ENCODE measurements around the gene TMEM198.
A peak's percentile ranks its signal among the peaks of the same experiment; 100 is the strongest.

The TMEM198 gene

DNA sequence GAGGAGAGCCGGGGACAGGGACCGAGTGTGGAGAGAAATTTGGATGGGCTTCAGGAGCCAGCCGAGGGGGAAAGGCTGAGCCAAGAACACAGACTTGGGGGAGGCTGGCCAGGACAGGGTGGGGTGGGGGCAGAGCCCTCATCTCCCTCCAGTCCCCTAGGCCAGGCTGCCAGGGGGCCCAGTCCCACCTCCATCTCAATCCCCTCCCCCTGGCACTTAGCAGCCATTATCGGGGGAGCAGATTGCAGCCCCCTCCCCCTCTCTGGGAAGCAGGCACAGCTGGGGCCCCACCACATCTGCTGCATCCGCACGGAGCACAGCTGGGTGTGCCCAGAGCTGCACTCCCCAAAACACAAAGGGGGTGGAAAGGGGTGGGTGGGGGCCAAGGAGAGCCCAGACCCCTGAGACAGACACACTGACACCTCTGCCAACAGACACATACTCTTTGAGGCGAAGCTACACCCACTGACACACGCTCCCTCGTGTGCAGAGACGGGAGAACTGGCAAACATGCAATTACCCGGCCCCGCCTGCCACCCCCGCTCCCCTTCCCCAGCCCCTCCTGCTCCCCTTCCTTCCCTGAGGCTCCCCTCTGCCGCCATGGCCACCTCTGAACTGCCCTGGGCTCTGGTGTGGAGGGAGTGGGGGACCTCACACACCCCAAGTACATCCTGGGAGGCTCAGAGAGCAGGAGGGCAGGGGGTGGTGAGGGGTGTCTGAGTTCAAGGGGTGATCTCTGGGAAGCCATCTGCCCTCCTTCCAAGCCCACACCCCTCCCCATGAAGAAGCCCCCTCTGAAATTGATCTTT lies 34.7 kb upstream of the TMEM198 start:
- H3K4me1 ChIP-seq (ENCODE audit: control insufficient read depth in 5 of 5, insufficient read depth in 5 of 5, low read length in 5 of 5) = peaks cover 0 to 23% (median 11%) of the 10 kb centered on the region in 5 donors
- H3K27me3 ChIP-seq (ENCODE audit: control insufficient read depth in 5 of 5, insufficient read depth in 4 of 5, low read length in 5 of 5) = peaks cover 22 to 42% (median 35%) of the 10 kb centered on the region in 5 donors
- peaks cover 0 to 35% (median 32%) of the 10 kb centered on the region in 5 donors for H3K36me3 ChIP-seq (ENCODE audit: control insufficient read depth in 5 of 5, insufficient read depth in 5 of 5, low read length in 5 of 5)
- H3K9ac ChIP-seq (ENCODE audit: low read length in 5 of 5) = no peak overlapping the region
- no peak overlapping the region for H3K4me3 ChIP-seq (ENCODE audit: low read depth in 1 of 5, low read length in 5 of 5)
- no peak overlapping the region for H3K27ac ChIP-seq (ENCODE audit: low read depth, low read length)
- H3K9me3 ChIP-seq (ENCODE audit: control insufficient read depth in 5 of 5, low read length in 5 of 5) = no peaks in the 10 kb centered on the region

DNA sequence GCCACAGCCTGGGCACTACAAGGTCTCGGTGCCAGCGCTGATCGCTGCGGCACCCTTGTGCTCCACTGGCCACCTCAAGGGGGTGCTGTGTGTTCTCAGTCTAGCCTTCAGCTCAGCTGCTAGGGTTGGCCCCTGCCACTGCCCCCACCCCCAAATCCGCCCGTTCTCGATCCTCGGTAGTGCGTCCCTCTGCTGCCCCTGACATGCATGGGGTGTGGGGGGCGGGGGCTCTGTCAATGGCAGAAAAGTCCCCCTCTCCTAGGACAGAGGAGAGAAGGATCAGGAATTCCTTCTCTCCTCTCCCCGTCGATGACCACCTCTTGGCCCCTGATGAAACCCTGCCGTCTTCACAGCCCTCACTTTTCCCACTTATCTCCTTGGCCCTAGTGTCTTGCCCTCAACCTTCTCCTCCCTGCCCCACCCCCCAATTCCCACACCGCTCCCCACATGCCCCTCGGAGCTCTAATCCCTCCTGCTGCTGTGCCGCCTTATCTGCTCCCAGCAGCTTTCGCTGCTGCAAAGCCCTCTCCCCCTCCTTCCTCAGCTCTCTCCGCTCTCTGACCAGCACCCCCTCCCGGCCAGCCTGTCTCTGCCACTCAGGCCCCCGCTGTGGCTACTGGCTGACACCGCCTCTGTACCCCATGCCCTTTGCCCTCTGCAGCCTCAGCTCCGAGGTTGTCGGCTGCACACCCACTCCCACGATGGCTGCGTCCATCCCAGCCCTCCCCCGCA lies 33.9 kb upstream of the TMEM198 start:
- peaks cover 0 to 28% (median 24%) of the 10 kb centered on the region in 5 donors for H3K36me3 ChIP-seq (ENCODE audit: control insufficient read depth in 5 of 5, insufficient read depth in 5 of 5, low read length in 5 of 5)
- no peak overlapping the region for H3K27ac ChIP-seq (ENCODE audit: low read depth, low read length)
- H3K4me3 ChIP-seq (ENCODE audit: low read depth in 1 of 5, low read length in 5 of 5) = peak overlapping the region in 4 of 5 donors; percentile 24 to 55 (median 46)
- no peaks in the 10 kb centered on the region for H3K9me3 ChIP-seq (ENCODE audit: control insufficient read depth in 5 of 5, low read length in 5 of 5)
- H3K9ac ChIP-seq (ENCODE audit: low read length in 5 of 5) = no peak overlapping the region
- peaks cover 27 to 47% (median 43%) of the 10 kb centered on the region in 5 donors for H3K27me3 ChIP-seq (ENCODE audit: control insufficient read depth in 5 of 5, insufficient read depth in 4 of 5, low read length in 5 of 5)
- H3K4me1 ChIP-seq (ENCODE audit: control insufficient read depth in 5 of 5, insufficient read depth in 5 of 5, low read length in 5 of 5) = peaks cover 0 to 26% (median 11%) of the 10 kb centered on the region in 5 donors

- Histone ChIP-seq H3K9me3 (ENCODE audit: control insufficient read depth in 5 of 5, low read length in 5 of 5) (no peaks in the 10 kb centered on the region), H3K27ac (ENCODE audit: low read depth, low read length) (no peak overlapping the region), H3K27me3 (ENCODE audit: control insufficient read depth in 5 of 5, insufficient read depth in 4 of 5, low read length in 5 of 5) (peaks cover 27 to 54% (median 50%) of the 10 kb centered on the region in 5 donors), H3K9ac (ENCODE audit: low read length in 5 of 5) (no peak overlapping the region), H3K4me3 (ENCODE audit: low read depth in 1 of 5, low read length in 5 of 5) (peak overlapping the region in 2 of 5 donors; percentile 47 to 55), H3K36me3 (ENCODE audit: control insufficient read depth in 5 of 5, insufficient read depth in 5 of 5, low read length in 5 of 5) (peaks cover 0 to 21% (median 19%) of the 10 kb centered on the region in 5 donors), H3K4me1 (ENCODE audit: control insufficient read depth in 5 of 5, insufficient read depth in 5 of 5, low read length in 5 of 5) (peaks cover 0 to 26% (median 11%) of the 10 kb centered on the region in 5 donors)
Observed at GRCh38 chr2:219510512-219511135, 33.2 kb upstream of the TMEM198 start.

- H3K9me3 ChIP-seq (ENCODE audit: control insufficient read depth in 5 of 5, low read length in 5 of 5) = no peaks in the 10 kb centered on the region
- H3K27me3 ChIP-seq (ENCODE audit: control insufficient read depth in 5 of 5, insufficient read depth in 4 of 5, low read length in 5 of 5) = peaks cover 27 to 65% (median 61%) of the 10 kb centered on the region in 5 donors
- H3K4me3 ChIP-seq (ENCODE audit: low read depth in 1 of 5, low read length in 5 of 5) = no peak overlapping the region
- H3K4me1 ChIP-seq (ENCODE audit: control insufficient read depth in 5 of 5, insufficient read depth in 5 of 5, low read length in 5 of 5) = peaks cover 0 to 26% (median 11%) of the 10 kb centered on the region in 5 donors
- peaks cover 0 to 10% (median 8%) of the 10 kb centered on the region in 5 donors for H3K36me3 ChIP-seq (ENCODE audit: control insufficient read depth in 5 of 5, insufficient read depth in 5 of 5, low read length in 5 of 5)
- no peak overlapping the region for H3K27ac ChIP-seq (ENCODE audit: low read depth, low read length)
- no peak overlapping the region for H3K9ac ChIP-seq (ENCODE audit: low read length in 5 of 5)
Observed at GRCh38 chr2:219511547-219512325, 32.1 kb upstream of the TMEM198 start.

DNA sequence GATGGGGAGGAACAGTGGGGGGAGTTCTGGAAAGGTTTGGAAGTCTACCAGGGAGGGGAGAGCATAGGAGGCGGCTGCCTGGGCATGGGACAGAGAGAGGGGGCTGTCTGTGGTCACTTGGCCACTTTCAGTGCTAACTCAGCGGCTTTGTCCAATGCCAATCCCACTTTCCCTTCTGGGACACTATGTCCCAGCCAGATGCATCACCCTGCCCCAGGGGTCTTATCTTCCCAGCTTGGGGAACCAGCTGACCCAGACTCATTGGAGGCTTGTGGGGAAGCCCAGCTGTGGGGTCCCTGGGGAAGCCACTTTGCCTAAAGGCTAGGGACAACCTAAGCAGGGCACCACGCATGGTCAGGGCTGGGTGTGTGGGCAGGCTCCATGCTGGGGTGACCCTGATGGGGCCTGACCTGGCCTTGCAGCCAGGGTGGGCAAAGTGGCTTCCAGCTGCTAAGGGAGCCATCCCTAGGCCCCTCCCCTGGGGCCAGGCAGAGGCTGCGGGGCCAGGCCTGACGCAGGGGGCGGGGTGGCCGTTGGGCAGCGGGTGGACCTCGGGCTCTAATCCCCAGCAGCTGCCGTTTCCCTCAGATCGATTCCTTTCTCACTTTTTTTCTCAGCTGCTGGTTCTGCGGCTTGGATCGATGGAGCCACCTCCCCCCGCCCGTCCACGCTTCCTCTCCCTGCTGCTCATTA lies 31.2 kb upstream of the TMEM198 start:
- H3K27ac ChIP-seq (ENCODE audit: low read depth, low read length) = no peak overlapping the region
- peaks cover 27 to 72% (median 69%) of the 10 kb centered on the region in 5 donors for H3K27me3 ChIP-seq (ENCODE audit: control insufficient read depth in 5 of 5, insufficient read depth in 4 of 5, low read length in 5 of 5)
- H3K4me1 ChIP-seq (ENCODE audit: control insufficient read depth in 5 of 5, insufficient read depth in 5 of 5, low read length in 5 of 5) = peaks cover 0 to 26% (median 12%) of the 10 kb centered on the region in 5 donors
- H3K4me3 ChIP-seq (ENCODE audit: low read depth in 1 of 5, low read length in 5 of 5) = no peak overlapping the region
- peak overlapping the region in 1 of 5 donors; percentile 35 for H3K9ac ChIP-seq (ENCODE audit: low read length in 5 of 5)
- H3K9me3 ChIP-seq (ENCODE audit: control insufficient read depth in 5 of 5, low read length in 5 of 5) = no peaks in the 10 kb centered on the region
- peaks cover 0 to 1% (median 0%) of the 10 kb centered on the region in 5 donors for H3K36me3 ChIP-seq (ENCODE audit: control insufficient read depth in 5 of 5, insufficient read depth in 5 of 5, low read length in 5 of 5)

DNA sequence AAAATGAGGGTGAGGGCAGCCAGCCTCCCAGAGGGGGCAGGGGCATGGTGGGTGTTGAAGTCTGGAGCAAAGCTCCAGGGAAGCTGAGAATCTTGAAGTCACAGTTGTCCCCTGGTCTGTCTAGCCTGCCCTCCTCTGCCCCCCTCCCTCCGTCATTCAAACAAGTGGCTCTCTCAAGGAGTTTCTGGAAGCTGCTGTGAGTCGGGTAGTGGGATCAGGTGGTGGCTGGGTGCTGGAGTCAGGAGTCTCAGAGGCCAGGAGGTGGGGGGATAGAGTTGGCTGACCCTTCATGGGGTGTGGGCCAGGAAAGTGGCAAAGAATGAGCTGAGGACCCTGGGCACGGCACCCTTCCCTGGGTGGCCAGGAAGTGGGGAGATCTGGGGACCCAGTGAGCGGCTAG lies 30.0 kb upstream of the TMEM198 start:
- Histone ChIP-seq H3K4me1 (ENCODE audit: control insufficient read depth in 5 of 5, insufficient read depth in 5 of 5, low read length in 5 of 5) (peaks cover 0 to 32% (median 12%) of the 10 kb centered on the region in 5 donors), H3K4me3 (ENCODE audit: low read depth in 1 of 5, low read length in 5 of 5) (no peak overlapping the region), H3K27ac (ENCODE audit: low read depth, low read length) (no peak overlapping the region), H3K36me3 (ENCODE audit: control insufficient read depth in 5 of 5, insufficient read depth in 5 of 5, low read length in 5 of 5) (no peaks in the 10 kb centered on the region), H3K27me3 (ENCODE audit: control insufficient read depth in 5 of 5, insufficient read depth in 4 of 5, low read length in 5 of 5) (peaks cover 27 to 77% (median 71%) of the 10 kb centered on the region in 5 donors), H3K9me3 (ENCODE audit: control insufficient read depth in 5 of 5, low read length in 5 of 5) (no peaks in the 10 kb centered on the region), H3K9ac (ENCODE audit: low read length in 5 of 5) (no peak overlapping the region)

- peaks cover 0 to 31% (median 12%) of the 10 kb centered on the region in 5 donors for H3K4me1 ChIP-seq (ENCODE audit: control insufficient read depth in 5 of 5, insufficient read depth in 5 of 5, low read length in 5 of 5)
- H3K9ac ChIP-seq (ENCODE audit: low read length in 5 of 5) = no peak within 1 kb of the TSS
- H3K27ac ChIP-seq (ENCODE audit: low read depth, low read length) = no peak within 1 kb of the TSS
- H3K4me3 ChIP-seq (ENCODE audit: low read depth in 1 of 5, low read length in 5 of 5) = no peak within 1 kb of the TSS
- H3K27me3 ChIP-seq (ENCODE audit: control insufficient read depth in 5 of 5, insufficient read depth in 4 of 5, low read length in 5 of 5) = peaks cover 27 to 78% (median 72%) of the 10 kb centered on the region in 5 donors
- H3K9me3 ChIP-seq (ENCODE audit: control insufficient read depth in 5 of 5, low read length in 5 of 5) = no peaks in the 10 kb centered on the region
- H3K36me3 ChIP-seq (ENCODE audit: control insufficient read depth in 5 of 5, insufficient read depth in 5 of 5, low read length in 5 of 5) = no peaks in the 10 kb centered on the region
Observed at GRCh38 chr2:219514196-219514761, 29.5 kb upstream of the TMEM198 start, which contains the start of gene ASIC4. ASIC4 (plus strand) TSS chr2:219514482; CDS start chr2:219514725, 243 bp downstream.

DNA sequence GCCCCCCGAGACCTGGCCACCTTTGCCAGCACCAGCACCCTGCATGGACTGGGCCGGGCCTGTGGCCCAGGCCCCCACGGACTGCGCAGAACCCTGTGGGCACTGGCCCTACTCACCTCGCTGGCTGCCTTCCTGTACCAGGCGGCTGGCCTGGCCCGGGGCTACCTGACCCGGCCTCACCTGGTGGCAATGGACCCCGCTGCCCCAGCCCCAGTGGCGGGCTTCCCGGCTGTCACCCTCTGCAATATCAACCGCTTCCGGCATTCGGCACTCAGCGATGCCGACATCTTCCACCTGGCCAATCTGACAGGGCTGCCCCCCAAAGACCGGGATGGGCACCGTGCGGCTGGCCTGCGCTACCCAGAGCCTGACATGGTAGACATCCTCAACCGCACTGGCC lies 29.0 kb upstream of the TMEM198 start:
- Histone ChIP-seq H3K36me3 (ENCODE audit: control insufficient read depth in 5 of 5, insufficient read depth in 5 of 5, low read length in 5 of 5) (no peaks in the 10 kb centered on the region), H3K9me3 (ENCODE audit: control insufficient read depth in 5 of 5, low read length in 5 of 5) (no peaks in the 10 kb centered on the region), H3K27ac (ENCODE audit: low read depth, low read length) (no peak overlapping the region), H3K9ac (ENCODE audit: low read length in 5 of 5) (no peak overlapping the region), H3K4me3 (ENCODE audit: low read depth in 1 of 5, low read length in 5 of 5) (no peak overlapping the region), H3K27me3 (ENCODE audit: control insufficient read depth in 5 of 5, insufficient read depth in 4 of 5, low read length in 5 of 5) (peaks cover 27 to 79% (median 73%) of the 10 kb centered on the region in 5 donors), H3K4me1 (ENCODE audit: control insufficient read depth in 5 of 5, insufficient read depth in 5 of 5, low read length in 5 of 5) (peaks cover 0 to 25% (median 7%) of the 10 kb centered on the region in 5 donors)
